RCC 7860 (cell line): ENCODE results near the gene CHD2.

Source experiments
- DNase-seq: peaks from one replicate; pipeline ENCODE4 v3.0.0-alpha.2; 2015; ENCODE audit warnings: low spot score
- FAIRE-seq: peaks from 2 replicates; lab custom pipeline; 2012; peaks lifted over from hg19 to GRCh38; lab: Jason Lieb, UNC

Gene CHD2

DNA sequence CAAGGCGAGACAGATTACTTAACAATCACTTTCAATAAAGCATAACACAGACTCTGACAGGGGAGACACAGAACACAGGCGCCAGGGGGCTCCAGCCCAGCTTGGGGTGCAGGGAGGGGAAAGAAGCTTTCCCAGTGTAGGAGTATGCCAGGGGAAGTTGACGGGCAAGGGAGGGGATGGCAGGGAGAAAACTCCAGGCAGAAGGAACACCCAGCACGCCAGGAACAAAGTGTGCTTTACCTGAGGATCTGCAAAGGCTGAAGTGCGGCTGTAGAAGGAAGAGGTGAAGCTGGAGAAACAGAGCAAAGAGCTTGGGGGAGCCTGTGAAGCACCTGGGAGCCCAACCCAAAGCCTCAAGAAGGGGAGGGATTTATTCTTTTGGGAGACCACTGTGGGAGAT, 176.8 kb downstream of the CHD2 start:
- DNase-seq (no peak), FAIRE-seq (no peak)
